Stimulated activated CD8-positive, alpha-beta memory T cell treated with anti-CD3 and anti-CD28 coated beads, Interleukin-12 subunit alpha, Interleukin-12 subunit beta, amount 100 ng/mL, for 24 hours (primary cell): Measurements from ENCODE around the gene CORO2B.

Experiments used
- DNase-seq: peaks from one replicate; pipeline ENCODE4 v3.0.0-alpha.2; 2020; ENCODE audit errors: extremely low read depth

CORO2B gene

DNA sequence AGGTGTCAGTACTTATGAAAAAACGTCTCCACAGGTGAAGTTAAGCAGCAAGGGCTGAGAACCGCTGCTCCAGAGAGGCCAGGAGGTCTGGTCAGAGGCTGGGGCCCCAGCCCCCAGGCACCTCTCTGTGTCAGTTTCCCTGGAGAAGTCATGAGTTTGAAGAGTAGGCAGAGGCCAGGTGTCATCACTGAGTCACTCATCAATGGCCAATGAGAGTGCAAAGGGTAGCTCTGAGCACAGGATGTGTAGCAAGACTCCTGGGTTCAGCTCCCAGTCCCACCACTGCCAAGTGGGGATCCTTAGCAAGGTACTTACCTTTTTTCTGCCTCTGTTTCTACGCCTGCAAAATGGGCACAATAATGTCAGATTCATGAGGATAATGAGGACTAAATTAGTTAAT lies 47.9 kb downstream of the CORO2B start:
- no peak for DNase-seq

DNA sequence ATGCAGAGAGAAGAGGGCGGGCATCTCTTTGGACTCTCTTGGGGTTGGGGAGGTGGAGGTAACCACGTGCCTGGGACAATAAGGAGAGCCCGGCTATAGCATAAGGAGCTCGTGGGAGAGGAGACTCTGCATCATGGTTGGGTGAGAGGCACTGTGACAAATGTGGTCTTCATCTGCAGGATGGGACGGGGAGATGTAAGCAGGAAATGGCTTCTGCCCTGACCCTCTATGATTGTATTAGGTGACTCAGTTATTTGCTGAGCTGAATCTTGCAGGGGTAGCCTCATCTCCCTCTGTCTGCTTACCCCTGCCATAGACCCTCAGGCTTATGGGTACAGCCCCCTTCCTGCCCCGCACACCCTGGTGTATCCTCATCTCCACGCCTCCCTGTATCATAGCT lies 48.7 kb downstream of the CORO2B start:
- DNase-seq, result no peak

DNA sequence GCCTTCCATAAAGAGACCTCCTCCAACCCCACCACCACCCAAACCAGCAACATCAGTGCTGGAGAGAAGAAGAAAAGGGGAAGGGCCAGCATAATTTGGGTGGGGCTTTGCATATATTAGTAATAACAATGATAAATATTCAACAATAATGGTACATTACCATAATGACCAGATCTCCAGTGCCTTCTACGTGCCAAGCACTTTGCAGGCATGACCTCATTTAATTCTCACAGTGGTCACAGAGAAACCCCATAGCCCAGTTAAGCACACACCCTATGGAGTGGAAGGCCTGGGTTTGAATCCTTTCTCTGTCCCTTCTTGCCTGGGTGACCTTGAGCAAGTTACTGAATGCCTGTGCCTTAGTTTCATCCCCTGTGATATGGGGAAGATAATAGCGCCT lies 49.2 kb downstream of the CORO2B start:
- no peak for DNase-seq

DNA sequence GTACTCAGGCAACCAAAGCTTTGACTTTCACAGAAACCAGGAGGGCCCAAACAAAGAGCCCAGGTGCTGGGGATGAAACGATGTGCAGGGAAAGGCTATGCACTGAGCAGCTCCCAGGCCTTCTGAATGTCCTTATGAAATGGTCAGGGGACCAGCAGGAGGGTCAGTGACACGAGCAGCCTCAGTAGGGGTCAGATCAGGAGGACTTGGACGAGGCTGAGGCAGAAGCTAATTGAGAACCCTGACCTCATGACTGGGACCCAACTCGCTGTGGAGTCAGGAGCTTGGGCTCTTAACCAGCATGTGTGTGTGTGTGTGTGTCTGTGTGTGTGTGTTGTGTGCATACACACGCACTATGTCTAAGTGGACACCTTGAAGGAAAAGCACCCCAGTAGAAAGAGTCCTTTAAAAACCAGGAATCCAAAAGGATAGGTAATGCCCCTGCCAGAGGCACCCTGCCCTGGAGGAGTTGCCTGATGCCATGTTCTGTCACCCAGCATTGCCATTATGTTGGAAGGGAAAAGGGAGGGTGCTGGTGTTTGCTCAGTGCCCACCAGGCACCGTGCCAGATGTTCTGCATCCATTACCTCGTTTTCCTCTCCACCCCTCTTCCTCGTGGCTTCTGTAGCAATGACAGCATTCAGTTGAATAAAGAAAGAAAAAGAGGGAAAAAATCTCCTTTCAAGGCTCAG lies 50.9 kb downstream of the CORO2B start:
- DNase-seq, result no peak

DNA sequence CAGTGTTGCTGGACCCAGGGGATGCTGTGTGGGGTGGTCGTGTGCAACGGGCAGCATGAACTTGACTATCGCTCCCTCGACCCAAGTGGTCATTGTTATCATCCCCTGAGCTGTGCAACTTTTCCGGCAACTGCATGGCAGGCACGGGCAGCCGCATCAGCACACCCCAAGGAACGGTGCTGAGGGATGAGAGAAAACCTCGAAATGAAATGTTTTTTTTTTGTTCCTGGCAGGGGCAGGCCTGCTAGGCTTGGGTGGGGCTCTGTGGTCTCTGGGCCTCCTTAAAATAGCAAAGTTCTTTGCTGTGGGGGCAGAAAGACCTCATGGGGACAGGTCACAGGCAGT lies 51.4 kb downstream of the CORO2B start:
- no peak for DNase-seq

DNA sequence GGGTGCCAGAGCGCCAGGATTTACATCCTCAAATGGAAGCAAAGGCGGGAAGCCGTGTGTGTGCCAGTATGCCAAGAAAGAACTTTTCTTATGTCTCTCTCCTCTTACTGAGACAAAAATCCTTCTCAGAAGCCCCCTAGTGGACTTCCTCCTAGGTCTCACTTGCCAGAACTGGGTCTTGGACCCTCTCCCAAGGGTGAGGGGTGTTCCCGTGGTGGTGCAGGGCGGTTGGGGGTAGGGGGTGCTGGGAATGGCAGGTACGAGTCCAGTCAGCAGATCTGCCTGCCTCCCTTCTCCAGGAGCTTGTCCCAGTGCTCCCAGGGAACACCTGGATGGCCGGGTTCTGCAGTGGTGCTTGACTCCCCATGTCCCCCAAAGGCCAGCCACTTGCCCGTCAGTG lies 52.0 kb downstream of the CORO2B start:
- DNase-seq, result no peak

DNA sequence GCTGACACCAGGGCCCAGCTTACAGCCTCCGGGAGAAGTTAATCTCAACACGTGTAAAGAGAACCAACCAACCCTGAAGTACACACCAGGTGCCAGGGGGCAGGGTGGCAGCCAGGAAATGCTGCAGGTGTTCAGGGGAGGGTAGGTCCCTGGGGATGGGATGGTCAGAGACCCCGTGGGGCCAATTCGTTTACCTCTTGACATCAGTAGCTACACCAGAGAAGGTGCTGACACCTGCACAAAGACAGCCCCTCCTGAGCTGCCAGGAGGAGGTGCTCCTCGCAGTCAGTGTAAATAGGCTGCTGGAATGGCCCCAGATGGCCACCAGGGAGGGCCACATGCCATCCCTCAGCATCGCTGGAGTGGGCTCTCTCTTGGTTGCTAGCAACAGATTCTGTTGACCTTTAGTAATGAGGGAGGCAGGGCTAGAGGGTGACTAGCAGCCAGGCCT lies 52.8 kb downstream of the CORO2B start:
- no peak for DNase-seq

DNA sequence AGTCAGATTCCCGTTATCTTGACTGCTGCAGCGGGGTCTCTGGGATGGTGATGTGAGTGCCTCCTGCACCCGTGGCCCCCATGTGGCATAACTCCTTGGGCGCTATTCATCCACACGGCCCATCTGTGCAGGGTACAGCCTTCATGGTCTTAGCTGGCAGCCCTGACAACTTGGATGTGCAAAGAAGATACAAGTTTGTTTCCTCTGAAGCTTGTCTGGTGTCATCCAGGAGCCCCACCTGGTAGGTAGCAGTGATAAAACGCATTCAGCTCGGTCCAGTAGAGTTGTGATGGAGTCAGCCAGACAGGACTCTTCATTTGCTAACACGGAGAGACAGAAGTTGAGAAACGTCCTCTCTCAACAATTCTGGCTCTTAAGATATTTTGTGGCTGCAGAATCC lies 53.3 kb downstream of the CORO2B start:
- no peak for DNase-seq

DNA sequence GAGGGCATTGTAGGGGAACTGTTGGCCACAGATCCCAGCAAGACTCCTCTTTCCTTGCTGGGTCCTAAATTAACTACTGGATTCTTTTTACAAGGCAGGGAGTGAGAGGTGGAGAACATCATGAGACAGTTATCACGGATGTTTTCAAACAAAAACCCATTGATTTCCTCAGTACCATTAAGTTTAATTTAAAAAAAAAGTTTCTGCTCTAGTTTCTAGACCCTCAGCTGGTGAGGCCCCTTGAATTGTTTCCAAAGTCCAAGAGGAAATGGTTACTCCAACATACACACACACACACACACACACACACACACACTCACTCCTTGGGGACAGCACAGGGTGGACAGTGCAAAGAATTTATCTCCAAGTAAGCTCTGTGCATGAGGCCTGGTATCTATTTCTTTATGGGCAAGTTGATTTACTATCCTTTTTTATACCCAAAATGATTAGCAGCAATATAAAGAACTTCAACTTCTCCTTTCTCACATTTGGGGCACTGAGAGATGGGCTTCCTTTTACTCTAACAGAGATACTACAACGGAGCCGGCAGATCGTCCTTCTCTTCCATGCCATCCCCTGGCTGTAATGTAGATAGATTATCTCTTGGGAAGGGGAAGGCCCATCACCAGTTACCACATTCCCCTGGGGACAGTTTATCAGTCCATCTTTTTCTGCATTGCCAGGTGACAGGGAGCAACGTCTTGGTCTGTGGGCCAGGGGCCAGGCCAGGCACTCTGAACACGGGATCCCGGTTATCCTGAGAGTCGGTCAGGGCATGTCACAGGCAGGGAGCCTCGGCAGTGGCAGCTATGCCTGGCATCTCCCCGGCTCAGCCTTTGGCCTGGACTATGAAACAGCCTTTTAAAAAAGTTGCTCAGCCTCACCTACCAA lies 54.7 kb downstream of the CORO2B start:
- no peak for DNase-seq

DNA sequence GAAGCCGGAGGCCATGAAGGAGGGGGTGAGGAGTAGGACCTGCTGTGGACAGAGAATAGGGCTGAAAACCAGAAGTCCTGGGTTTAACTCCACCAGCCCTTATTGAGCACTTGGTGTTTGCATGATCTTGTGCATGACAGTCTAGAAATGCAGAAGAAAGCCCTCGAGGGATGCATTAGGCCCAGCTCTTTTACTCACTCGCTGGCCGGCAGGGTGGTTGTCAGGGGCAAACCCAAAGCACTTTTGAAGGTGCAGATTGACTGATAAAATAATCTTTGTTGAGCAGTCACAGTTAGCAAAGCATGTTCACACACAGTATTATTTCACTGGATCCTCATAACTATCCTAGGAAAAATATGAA lies 55.3 kb downstream of the CORO2B start:
- DNase-seq, result no peak

DNA sequence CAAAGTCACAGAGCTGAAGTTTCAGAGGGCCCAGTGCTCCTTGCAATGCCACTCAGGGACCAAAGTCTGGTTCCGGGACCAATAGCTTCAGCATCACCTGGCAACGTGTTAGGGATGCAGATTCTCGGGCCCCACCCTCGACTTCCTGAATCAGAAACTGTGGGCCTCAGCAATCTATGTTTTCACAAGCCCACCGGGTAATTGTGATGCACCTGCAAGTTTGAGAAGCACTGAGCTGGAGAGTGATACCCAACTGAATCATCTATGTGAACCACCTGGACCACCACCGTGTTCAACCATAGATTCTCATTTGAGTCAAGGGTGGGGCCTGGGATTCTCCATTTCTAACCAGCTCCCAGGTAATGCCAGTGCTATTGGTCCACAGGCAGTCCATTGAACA lies 55.7 kb downstream of the CORO2B start:
- no peak for DNase-seq

DNA sequence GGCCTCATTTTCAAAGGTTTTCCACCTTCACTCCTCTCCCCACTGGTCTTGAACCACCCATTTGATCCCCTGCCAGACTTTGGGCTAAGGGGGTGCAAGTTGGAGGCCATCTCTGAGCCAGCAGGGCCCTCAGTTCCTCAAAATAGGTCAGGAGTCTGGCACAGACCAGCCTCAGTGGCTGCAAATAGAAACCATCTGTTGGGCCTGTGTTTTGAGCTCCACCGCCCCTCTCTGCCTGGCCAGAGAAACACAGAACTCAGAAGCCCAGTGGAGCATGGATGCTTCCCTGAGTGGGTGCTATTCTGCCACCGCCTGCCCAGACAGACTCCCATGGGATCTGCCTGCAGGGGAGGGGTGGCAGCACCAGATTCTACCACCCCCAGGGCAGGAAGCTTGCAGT lies 56.3 kb downstream of the CORO2B start:
- DNase-seq, result no peak

DNA sequence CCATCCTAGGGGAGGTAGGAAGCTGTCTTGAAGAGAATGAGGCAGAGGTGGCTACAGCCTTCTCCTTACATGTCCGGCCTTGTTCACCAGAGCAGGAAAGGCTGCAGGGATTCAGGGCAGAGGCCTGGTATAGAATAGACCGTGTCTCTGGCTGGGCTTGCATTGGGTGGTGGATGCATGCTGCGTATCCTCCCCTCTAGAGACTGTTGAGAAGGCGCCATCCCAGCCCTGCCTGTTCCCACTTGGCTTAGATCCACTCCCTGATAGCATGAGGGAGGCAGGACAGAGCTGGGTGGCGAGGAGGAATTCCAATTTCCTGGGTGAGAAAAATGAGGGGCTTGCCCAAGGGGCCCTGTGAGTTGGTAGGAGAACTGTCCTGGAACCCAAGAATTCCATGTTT lies 57.5 kb downstream of the CORO2B start:
- no peak for DNase-seq

DNA sequence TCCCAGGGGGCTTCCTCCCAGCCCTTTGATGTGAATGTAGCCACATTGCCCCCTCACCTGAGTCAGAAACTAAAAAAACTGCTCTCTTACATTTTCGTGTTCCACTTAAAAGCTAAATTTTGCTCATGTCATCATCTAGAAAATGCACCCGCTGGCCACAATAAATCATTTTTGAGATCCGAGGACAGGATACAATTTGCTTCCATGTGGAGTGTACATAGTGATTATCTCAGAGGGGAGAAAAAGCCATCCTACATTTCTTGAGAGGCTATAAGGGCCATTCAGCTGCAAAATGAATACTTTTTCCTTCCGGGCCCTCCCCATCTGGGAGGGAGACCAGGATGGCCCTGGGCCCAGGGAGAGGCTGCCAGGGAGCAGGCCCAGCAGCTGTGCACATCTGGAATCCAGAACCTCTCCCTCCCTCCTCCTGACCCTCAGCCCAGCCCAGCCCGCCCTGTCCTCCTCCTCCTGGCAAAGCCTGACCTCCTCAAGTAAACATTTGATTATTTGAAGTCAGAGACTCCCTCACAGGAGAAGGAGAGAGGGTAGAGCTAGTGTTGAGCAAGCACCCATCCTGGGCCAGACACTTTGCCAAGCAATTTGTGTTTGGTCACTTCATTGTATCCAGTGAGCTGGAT lies 59.1 kb downstream of the CORO2B start:
- no peak for DNase-seq

DNA sequence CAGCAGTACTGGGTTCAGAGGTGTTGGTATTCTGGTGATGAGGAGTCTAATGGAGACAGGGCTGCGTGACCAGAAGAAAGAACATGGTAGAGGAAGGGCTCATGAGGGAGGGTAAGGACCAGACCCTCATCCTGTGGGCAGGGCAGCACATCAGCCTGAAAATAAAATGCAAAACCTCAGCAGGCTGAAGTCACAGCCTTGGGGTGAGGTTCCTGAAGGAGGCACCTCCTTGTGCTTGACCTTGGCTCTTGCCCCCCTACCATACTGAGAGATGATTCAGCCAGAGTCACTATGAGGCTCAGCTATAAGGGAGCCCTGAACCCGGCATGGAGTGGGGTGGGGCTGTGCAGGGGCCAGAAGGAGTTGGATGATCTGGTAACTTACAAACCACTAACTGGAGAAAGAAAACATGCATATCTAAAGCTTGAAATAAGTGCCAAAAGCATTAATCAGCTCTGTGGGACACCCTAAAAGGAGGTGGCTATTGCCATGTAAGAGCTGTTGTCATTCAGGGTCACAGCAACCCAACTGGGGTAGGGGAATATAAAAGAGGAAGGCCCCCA lies 60.2 kb downstream of the CORO2B start:
- no peak for DNase-seq

DNA sequence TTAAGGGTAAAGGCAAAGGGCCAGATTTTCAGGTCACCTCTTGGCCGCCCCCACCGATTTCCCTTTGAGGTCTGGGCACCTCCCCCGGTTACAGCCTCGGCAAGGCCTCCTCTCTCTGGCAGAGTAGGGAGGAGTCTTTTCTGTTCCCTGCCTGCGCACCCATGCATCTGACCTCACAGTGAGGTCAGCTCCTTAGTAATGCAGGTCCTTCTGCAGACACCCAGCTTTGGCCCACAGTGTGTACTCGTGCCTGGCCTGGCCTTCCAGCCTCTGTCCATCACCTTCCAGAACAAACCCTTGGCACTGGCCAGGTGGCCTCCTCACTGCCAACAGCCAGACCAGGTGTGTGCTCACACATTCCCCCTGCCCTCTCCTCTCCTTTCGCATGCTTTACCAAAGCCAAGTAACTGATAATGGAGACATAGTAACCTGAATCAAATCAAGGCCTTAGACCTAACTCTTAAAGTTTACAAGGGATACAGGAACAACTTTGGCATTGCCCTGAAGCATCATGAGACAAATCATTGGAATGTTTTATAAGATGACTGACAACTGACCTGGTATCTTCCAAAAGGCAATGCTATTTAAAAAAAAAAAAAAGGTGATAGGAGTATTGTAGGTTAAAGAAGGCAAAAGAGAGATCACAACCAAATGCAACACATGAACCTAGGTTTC lies 61.3 kb downstream of the CORO2B start:
- no peak for DNase-seq

DNA sequence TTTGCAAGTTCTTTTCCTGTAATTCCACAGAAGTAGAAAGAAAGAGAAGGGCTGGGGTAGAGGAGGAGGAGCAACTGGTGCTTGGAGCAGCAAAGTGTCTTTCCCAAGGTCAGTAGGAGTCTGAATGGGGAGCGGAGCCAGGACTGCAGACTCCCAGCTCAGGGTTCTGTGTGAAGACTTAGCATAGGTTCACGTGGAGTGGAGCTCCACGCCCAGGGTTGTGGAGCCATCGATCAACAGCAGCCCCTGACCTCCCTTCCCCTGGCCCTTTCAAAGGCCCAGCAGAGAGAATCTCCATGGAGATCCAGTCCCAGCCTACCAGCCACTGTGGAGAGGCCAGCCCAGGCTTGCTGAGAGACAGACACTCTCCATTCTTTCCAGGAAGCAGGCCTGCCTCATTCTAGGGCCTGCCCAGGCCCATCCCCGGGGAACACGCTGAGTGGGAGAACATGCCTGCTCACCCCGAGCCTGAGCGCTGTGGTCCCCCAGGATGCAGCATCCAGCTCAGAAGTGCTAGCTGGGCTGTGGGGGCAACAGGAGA lies 62.1 kb downstream of the CORO2B start:
- no peak for DNase-seq

DNA sequence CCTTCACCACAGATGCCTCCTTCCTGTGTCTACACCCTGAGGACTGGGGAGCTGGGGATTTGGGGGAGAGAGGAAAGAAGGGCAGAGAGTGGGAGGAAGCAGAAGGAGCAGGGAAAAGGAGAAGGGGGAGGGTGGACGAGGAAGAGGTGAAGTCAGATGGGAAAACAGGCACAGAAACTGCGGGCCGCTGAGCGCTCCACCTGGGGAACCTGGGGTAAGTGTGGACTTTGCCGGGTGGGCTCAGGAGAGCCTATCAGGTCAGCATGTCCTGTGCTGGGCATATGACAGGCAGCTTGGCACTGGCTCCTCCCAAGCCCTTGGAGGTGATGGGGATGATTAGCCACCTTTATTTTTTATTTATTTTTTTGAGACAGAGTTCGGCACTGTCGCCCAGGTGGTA lies 62.6 kb downstream of the CORO2B start:
- DNase-seq, result no peak

DNA sequence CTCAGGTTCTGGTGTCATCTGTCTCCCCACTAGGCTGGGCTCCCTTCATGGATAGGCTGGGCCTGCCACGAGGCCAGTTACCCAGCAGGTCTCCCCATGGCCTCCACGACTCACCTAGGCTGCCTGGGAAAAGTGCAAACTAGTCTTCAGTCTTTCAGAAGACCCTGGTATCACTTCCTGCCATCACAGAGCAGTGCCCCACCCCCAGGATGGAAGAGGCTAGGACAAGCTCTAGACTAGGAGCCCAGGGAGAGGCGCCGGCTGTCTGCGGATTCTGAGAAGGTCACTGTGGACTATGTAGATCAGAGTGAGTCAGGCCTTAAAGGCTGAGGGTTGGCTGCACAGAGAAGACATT lies 63.7 kb downstream of the CORO2B start:
- no peak for DNase-seq

DNA sequence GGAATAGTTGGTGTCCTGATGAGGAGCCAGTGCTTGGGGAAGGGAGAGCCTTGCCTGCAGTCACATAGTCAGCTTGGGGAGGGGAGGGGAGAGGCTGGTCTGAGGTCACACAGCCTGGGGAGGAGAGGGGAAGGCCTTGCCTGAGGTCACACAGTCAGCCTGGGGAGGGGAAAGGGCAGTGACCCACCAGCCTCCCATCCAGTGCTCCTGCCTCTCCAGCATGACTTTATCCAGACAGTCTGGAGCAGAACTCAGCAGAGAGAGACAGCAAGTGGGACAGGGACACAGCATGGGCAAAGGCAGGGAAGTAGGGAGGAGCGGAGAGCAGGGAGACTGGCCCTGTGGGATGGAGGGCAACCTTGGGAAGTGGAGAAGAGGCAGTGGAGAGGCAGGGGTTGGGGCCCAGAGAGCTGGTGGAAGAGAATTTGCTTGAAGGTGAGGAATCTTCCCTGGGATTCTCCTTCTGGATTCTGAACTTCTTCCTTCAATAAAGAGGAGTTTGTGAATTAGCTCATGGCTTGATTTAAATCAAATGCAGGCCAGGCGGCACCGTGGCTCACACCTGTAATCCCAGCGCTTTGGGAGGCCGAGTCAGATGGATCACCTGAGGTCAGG lies 64.5 kb downstream of the CORO2B start:
- no peak for DNase-seq

DNA sequence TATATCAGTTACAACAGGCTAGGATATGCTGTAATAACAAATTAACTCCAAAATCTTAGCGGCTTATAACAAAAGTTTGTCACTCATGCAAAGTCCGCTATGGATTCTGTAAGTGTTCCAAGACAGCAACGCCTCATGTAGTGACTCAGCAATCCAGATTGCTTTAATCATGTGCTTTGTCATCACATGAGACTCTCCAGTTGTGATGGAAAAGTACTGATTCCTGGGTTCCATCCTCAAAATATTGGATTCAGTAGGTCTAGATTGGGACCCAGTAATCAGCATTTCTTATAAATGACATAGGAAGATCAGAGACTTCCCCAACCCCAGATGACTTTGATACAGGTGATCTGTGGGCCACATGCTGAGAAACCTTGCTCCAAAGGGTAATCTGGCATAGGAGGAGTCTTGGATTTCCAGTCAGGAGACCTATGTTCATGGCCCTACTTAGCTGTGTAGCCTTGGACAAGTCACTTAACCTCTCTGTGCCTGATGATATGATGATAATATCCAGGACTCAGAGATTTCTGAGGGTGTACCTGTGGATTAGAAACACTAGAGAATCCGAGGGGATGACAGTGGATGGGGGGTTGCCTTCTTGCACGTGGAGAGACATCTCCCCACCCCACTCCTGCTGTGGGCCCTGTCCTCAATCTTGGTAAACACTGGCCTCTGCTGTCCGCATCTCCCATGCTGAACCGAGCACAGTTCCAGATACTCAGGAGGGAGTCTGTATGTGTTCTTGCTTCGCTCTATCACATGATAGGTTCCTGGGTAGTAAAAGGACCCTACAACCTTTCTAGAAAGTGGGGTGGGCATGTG lies 65.5 kb downstream of the CORO2B start:
- no peak for DNase-seq
